CD4-positive, alpha-beta T cell (primary cell): ENCODE data around the gene GINS1. TPM values are rescaled to one million over a fixed set of nuclear protein-coding genes. Genes with fewer than 3 reads are reported as not detected.

Experiments
- ATAC-seq: fragments of 200-7000 bp; cut with Tn5 transposase; one replicate; pipeline ENCODE4 v1.10.0; 2022; ENCODE audit warnings: mild to moderate bottlenecking; ENCODE audit not compliant: poor library complexity
- CTCF ChIA-PET: fragments of 350-600 bp; sonication (Branson Sonifier 250); formaldehyde crosslinking; loops from one replicate; lab custom pipeline; 2021; ENCODE audit warnings: antibody characterized with exemption, inconsistent platforms; lab: Charles Lee
- POLR2A ChIA-PET: fragments of 350-600 bp; sonication (Branson Sonifier 250); formaldehyde crosslinking; loops from one replicate; lab custom pipeline; 2021; ENCODE audit warnings: antibody characterized with exemption, inconsistent platforms; lab: Charles Lee
- DNase-seq, 14 experiments: peaks; one replicate each; pipeline ENCODE4 v3.0.0-alpha.2; 2013 to 2020; ENCODE audit warnings: mixed read lengths in 2 of 14
- H3K27ac ChIP-seq, 2 donors: one replicate each; pipeline versions ENCODE4 v1.5.1 to v1.7.0; 2013; ENCODE audit warnings: low read length in 2 of 2, low read depth in 1 of 2, mild to moderate bottlenecking in 1 of 2
- H3K27me3 ChIP-seq, 2 experiments: 1 replicate in 1 of 2; 2 replicates in 1 of 2; pipeline versions ENCODE4 v1.6.1 to v1.7.0; 2013; ENCODE audit warnings: low read length in 2 of 2, control low read depth in 1 of 2, mild to moderate bottlenecking in 1 of 2, moderate library complexity in 1 of 2; ENCODE audit not compliant: insufficient read depth in 2 of 2, control insufficient read depth in 1 of 2
- H3K36me3 ChIP-seq: one replicate; pipeline ENCODE4 v1.6.1; 2013; ENCODE audit warnings: low read length, control low read depth; ENCODE audit not compliant: insufficient read depth
- H3K4me1 ChIP-seq: one replicate; pipeline ENCODE4 v1.6.1; 2013; ENCODE audit warnings: low read length, control low read depth; ENCODE audit not compliant: insufficient read depth
- H3K4me3 ChIP-seq: one replicate; pipeline ENCODE4 v1.5.1; 2013; ENCODE audit warnings: mild to moderate bottlenecking, low read length, moderate library complexity
- H3K9me3 ChIP-seq, 2 experiments: 1 replicate in 1 of 2; 2 replicates in 1 of 2; pipeline versions ENCODE4 v1.6.1 to v1.7.0; 2013; ENCODE audit warnings: low read length in 2 of 2, mild to moderate bottlenecking in 2 of 2, control low read depth in 1 of 2, moderate library complexity in 1 of 2; ENCODE audit not compliant: control insufficient read depth in 1 of 2, insufficient read depth in 1 of 2
- H3K27ac Mint-ChIP-seq: one replicate; pipeline ENCODE4 v1.8.0; 2020; ENCODE audit warnings: mixed read lengths
- H3K27me3 Mint-ChIP-seq: one replicate; pipeline ENCODE4 v1.8.0; 2021; ENCODE audit warnings: mixed read lengths
- H3K36me3 Mint-ChIP-seq: one replicate; pipeline ENCODE4 v1.8.0; 2021; ENCODE audit warnings: low read depth, mixed read lengths
- H3K4me1 Mint-ChIP-seq: one replicate; pipeline ENCODE4 v1.8.0; 2021; ENCODE audit warnings: low read depth, mixed read lengths
- H3K4me3 Mint-ChIP-seq: one replicate; pipeline ENCODE4 v1.8.0; 2020; ENCODE audit warnings: mild to moderate bottlenecking, mixed read lengths
- H3K9me3 Mint-ChIP-seq: one replicate; pipeline ENCODE4 v1.8.0; 2020; ENCODE audit warnings: mixed read lengths
- CTCF ChIP-seq: fragments of 200-600 bp; IDR thresholded peaks from one replicate; pipeline ENCODE4 v1.8.0; 2022; ENCODE audit warnings: antibody characterized with exemption, mild to moderate bottlenecking
- intact Hi-C, 2 experiments: fragments of 100-400 bp; cut with DNase I in 1 of 2; cut with micrococcal nuclease in 1 of 2; formaldehyde crosslinking; loops; one replicate each; pipeline versions ENCODE4 v1.15.1 to v1.9.0; 2023 to 2025; cut with DNase I, micrococcal nuclease
- total RNA-seq, 174 experiments: library from RNA in 2 of 174; stranded (reverse) in 2 of 174; gene quantifications; one replicate each; pipeline ENCODE4 v1.2.3 and lab custom pipeline; 2021 to 2026

The GINS1 gene
- total RNA-seq, 2 experiments from 2014 or later: 0.08 to 0.17 TPM

GRCh38 chr20:25402583-25402982 lies 4.9 kb upstream of the GINS1 start:
- Histone ChIP-seq H3K9me3 (peaks cover 14 to 18% of the 10 kb centered on the region in 2 experiments), H3K27ac (no peak overlapping the region), H3K4me1 (peaks cover 3% of the 10 kb centered on the region), H3K36me3 (no peaks in the 10 kb centered on the region), H3K4me3 (no peak overlapping the region), H3K27me3 (no peaks in the 10 kb centered on the region)
- CTCF ChIA-PET: interaction anchor here (0.8 kb wide), 1 partner anchor 109 kb away, joined by 5 read pairs; no protein-coding TSS in a partner anchor
- TF ChIP-seq CTCF: no peak
- peaks cover 6% of the 10 kb centered on the region for H3K4me1 Mint-ChIP-seq
- H3K27me3 Mint-ChIP-seq: peaks cover 9% of the 10 kb centered on the region
- ATAC-seq (no peak), DNase-seq (no peak)
- intact Hi-C loops: no loop called here
- peaks cover 14% of the 10 kb centered on the region for H3K36me3 Mint-ChIP-seq
- no peak overlapping the region for H3K4me3 Mint-ChIP-seq
- H3K27ac Mint-ChIP-seq: no peak overlapping the region
- POLR2A ChIA-PET: no interaction called here
- peaks cover 15% of the 10 kb centered on the region for H3K9me3 Mint-ChIP-seq

GRCh38 chr20:25408170-25408547 lies 686 bp downstream of the GINS1 start:
- Mint-ChIP-seq H3K36me3 (peaks cover 15% of the 10 kb centered on the region), H3K4me1 (peaks cover 13% of the 10 kb centered on the region), H3K4me3 (peak overlapping the region; percentile 95), H3K27ac (peak overlapping the region; percentile 78), H3K9me3 (peaks cover 11% of the 10 kb centered on the region), H3K27me3 (no peaks in the 10 kb centered on the region)
- POLR2A ChIA-PET: interaction anchor here (0.9 to 1.6 kb wide), 4 partner anchors 9 to 350 kb away, joined by 3 to 10 read pairs (median 4); partner anchors contain the start of genes ABHD12 and ACSS1
- Histone ChIP-seq H3K27me3 (no peaks in the 10 kb centered on the region), H3K4me3 (peak overlapping the region; percentile 76), H3K36me3 (no peaks in the 10 kb centered on the region), H3K4me1 (peaks cover 11% of the 10 kb centered on the region), H3K9me3 (peaks cover 1 to 9% of the 10 kb centered on the region in 2 experiments), H3K27ac (no peak overlapping the region)
- intact Hi-C loops: loop anchor here in 1 of 2 experiments (5.0 kb wide), 1 partner anchor 289 kb away; the partner anchor contains the start of gene ZNF337
- CTCF ChIA-PET: interaction anchor here (2.2 kb wide), 1 partner anchor 9 kb away, joined by 10 read pairs; no protein-coding TSS in a partner anchor
- TF ChIP-seq CTCF: no peak
- no peak for DNase-seq
- ATAC-seq: no peak

- Mint-ChIP-seq H3K36me3 (peaks cover 15% of the 10 kb centered on the region), H3K27ac (no peak overlapping the region), H3K4me1 (peaks cover 13% of the 10 kb centered on the region), H3K9me3 (peaks cover 6% of the 10 kb centered on the region), H3K27me3 (no peaks in the 10 kb centered on the region), H3K4me3 (peak overlapping the region; percentile 17)
- Histone ChIP-seq H3K27me3 (no peaks in the 10 kb centered on the region), H3K4me1 (peaks cover 11% of the 10 kb centered on the region), H3K36me3 (no peaks in the 10 kb centered on the region), H3K27ac (no peak overlapping the region), H3K4me3 (no peak overlapping the region), H3K9me3 (peaks cover 0 to 2% of the 10 kb centered on the region in 2 experiments)
- no peak for TF ChIP-seq CTCF
- DNase-seq (no peak), ATAC-seq (no peak)
- ChIA-PET CTCF (interaction anchor here (2.2 kb wide), 1 partner anchor 10 kb away, joined by 10 read pairs; no protein-coding TSS in a partner anchor), POLR2A (no interaction called here)
- intact Hi-C loops: loop anchor here in 1 of 2 experiments (5.0 kb wide), 1 partner anchor 288 kb away; the partner anchor contains the start of gene ZNF337
These were observed 1.4 kb downstream of the GINS1 start for GRCh38 chr20:25408890-25409289.
